Measurements from ENCODE around the gene KRTAP10-8.
"Not testable (repeated sequence)": the region's sequence is repeated elsewhere in the genome, so short reads cannot be mapped to it uniquely, and the experiment has no call there.

DNA sequence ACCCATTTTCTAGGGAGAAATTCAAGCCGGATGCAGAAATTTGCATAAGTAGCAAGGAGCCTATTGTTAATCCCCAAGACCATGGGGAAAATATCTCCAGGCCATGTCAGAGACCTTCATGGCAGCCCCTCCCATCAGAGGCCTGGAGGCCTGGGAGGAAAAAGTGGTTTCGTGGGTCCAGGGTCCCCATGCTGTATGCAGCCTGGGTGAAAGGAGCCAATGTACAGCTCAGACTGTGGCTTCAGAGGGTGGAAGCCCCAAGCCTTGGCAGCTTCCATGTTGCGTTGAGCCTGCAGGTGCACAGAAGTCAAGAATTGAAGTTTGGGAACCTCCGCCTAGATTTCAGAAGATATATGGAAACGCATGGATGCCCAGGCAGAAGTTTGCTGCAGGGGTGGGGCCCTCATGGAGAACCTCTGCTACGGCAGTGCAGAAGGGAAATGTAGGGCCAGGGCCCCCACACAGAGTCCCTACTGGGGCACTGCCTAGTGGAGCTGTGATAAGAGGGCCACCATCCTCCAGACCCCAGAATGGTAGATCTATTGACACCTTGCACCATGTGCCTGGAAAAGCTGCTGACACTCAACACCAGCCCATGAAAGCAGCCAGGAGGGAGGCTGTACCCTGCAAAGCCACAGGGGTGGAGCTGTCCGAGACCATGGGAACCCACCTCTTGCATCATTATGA is 1.6 kb upstream of the KRTAP10-8 start:
- TF ChIP-seq, protein P1, sequence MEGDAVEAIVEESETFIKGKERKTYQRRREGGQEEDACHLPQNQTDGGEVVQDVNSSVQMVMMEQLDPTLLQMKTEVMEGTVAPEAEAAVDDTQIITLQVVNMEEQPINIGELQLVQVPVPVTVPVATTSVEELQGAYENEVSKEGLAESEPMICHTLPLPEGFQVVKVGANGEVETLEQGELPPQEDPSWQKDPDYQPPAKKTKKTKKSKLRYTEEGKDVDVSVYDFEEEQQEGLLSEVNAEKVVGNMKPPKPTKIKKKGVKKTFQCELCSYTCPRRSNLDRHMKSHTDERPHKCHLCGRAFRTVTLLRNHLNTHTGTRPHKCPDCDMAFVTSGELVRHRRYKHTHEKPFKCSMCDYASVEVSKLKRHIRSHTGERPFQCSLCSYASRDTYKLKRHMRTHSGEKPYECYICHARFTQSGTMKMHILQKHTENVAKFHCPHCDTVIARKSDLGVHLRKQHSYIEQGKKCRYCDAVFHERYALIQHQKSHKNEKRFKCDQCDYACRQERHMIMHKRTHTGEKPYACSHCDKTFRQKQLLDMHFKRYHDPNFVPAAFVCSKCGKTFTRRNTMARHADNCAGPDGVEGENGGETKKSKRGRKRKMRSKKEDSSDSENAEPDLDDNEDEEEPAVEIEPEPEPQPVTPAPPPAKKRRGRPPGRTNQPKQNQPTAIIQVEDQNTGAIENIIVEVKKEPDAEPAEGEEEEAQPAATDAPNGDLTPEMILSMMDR (IDR thresholded peaks at IDR 0.05), result not testable (repeated sequence)
- not testable (repeated sequence) for TF ChIP-seq POLR2A (IDR thresholded peaks at IDR 0.05)

Measured in lower leg skin (tissue), 3 donors.